HEK293T (cell line): ENCODE measurements around the gene RNF138.

Source experiments
- ARNT ChIP-seq: fragments of 450-650 bp; IDR thresholded peaks from 2 replicates; pipeline ENCODE4 v1.6.1; 2017; ENCODE audit warnings: mild to moderate bottlenecking
- BHLHE40 ChIP-seq: fragments of 450-650 bp; IDR thresholded peaks from 2 replicates; pipeline ENCODE4 v1.6.1; 2016; ENCODE audit warnings: mild to moderate bottlenecking, moderate library complexity, borderline replicate concordance
- FOXA1 ChIP-seq: fragments of 450-650 bp; IDR thresholded peaks from 2 replicates; pipeline ENCODE4 v1.6.1; 2016; ENCODE audit warnings: mild to moderate bottlenecking
- FOXK2 ChIP-seq: fragments of 450-650 bp; IDR thresholded peaks from 2 replicates; pipeline ENCODE4 v1.6.1; 2016; ENCODE audit warnings: mild to moderate bottlenecking
- FOXM1 ChIP-seq: fragments of 450-650 bp; IDR thresholded peaks from 2 replicates; pipeline ENCODE4 v1.6.1; 2017; ENCODE audit warnings: mild to moderate bottlenecking, borderline replicate concordance
- HDGF ChIP-seq: fragments of 450-650 bp; IDR thresholded peaks from 2 replicates; pipeline ENCODE4 v1.6.1; 2017; ENCODE audit warnings: antibody characterized with exemption, borderline replicate concordance
- L3MBTL2 ChIP-seq: fragments of 450-650 bp; conservative IDR thresholded peaks from 2 replicates; pipeline ENCODE4 v1.6.1; 2016; ENCODE audit warnings: mild to moderate bottlenecking
- LEF1 ChIP-seq: fragments of 450-650 bp; IDR thresholded peaks from 2 replicates; pipeline ENCODE4 v1.6.1; 2017; ENCODE audit warnings: mild to moderate bottlenecking, borderline replicate concordance
- NFRKB ChIP-seq: fragments of 450-650 bp; IDR thresholded peaks from 2 replicates; pipeline ENCODE4 v1.6.1; 2016; ENCODE audit warnings: mild to moderate bottlenecking, moderate library complexity
- SP1 ChIP-seq: fragments of 450-650 bp; IDR thresholded peaks from 2 replicates; pipeline ENCODE4 v1.6.1; 2017
- SUZ12 ChIP-seq: fragments of 450-650 bp; IDR thresholded peaks from 2 replicates; pipeline ENCODE4 v1.6.1; 2016; ENCODE audit warnings: mild to moderate bottlenecking
- TARDBP ChIP-seq: fragments of 450-650 bp; IDR thresholded peaks from 2 replicates; pipeline ENCODE4 v1.6.1; 2016
- TF ChIP-seq, protein P1 (sequence below): fragments of 450-650 bp; IDR thresholded peaks from 2 replicates; pipeline ENCODE4 v1.6.1; 2016

DNA sequence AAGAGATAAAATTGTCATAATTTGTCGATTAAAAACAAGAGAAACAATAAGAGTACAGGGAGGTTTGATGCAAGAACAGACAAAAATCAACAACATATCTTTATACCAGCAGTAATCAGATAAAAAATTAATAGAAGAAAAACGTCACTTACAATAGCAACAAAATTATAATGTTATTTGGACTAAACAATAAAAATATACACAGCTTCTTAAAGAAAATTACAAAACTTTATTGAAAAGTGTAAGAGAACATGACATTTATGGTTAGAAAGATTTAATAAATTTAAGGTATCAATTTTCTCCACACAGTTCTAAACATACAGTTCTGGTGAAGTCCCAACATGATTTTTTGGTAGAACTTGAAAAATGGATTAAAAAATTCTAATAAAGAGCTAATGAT lies 12.8 kb downstream of the RNF138 start:
- TF ChIP-seq LEF1 (no peak), FOXM1 (no peak), SP1 (no peak), BHLHE40 (no peak), TARDBP (no peak), NFRKB (no peak), FOXA1 (no peak), L3MBTL2 (no peak), HDGF (no peak), SUZ12 (no peak), FOXK2 (no peak), ARNT (no peak)
- TF ChIP-seq, protein P1, sequence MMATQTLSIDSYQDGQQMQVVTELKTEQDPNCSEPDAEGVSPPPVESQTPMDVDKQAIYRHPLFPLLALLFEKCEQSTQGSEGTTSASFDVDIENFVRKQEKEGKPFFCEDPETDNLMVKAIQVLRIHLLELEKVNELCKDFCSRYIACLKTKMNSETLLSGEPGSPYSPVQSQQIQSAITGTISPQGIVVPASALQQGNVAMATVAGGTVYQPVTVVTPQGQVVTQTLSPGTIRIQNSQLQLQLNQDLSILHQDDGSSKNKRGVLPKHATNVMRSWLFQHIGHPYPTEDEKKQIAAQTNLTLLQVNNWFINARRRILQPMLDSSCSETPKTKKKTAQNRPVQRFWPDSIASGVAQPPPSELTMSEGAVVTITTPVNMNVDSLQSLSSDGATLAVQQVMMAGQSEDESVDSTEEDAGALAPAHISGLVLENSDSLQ, result no peak
